HFFc6 (cell line): ENCODE results near the gene LHFPL3. TPM values are rescaled to one million over a fixed set of nuclear protein-coding genes. Genes with fewer than 3 reads are reported as not detected.
"Not testable (repeated sequence)": the region's sequence is repeated elsewhere in the genome, so short reads cannot be mapped to it uniquely, and the experiment has no call there.

Experiments used
- DNase-seq: peaks from one replicate; pipeline ENCODE4 v3.0.0-alpha.2; 2018
- H3K27ac Mint-ChIP-seq: 2 replicates; pipeline ENCODE4 v1.8.0; 2020; ENCODE audit warnings: mild to moderate bottlenecking, mixed read lengths
- H3K27me3 Mint-ChIP-seq: 2 replicates; pipeline ENCODE4 v1.8.0; 2021; ENCODE audit warnings: mild to moderate bottlenecking, moderate library complexity, mixed read lengths; ENCODE audit not compliant: insufficient read depth
- H3K36me3 Mint-ChIP-seq: 2 replicates; pipeline ENCODE4 v1.8.0; 2021; ENCODE audit warnings: low read depth, mixed read lengths
- H3K4me1 Mint-ChIP-seq: 2 replicates; pipeline ENCODE4 v1.8.0; 2020; ENCODE audit warnings: low read depth, mixed read lengths
- H3K4me3 Mint-ChIP-seq: 2 replicates; pipeline ENCODE4 v1.8.0; 2020; ENCODE audit warnings: mild to moderate bottlenecking, moderate library complexity, mixed read lengths
- H3K9me3 Mint-ChIP-seq: 2 replicates; pipeline ENCODE4 v1.8.0; 2020; ENCODE audit warnings: mild to moderate bottlenecking, mixed read lengths
- total RNA-seq, 6 experiments: library from RNA; stranded (reverse); fragmentation: NEBNext Ultra II Directional; extraction: Animal tissue kit (Norgen Biotek cat#: 25700); gene quantifications; 2 replicates in 1 of 6; 3 replicates in 5 of 6; pipeline ENCODE4 v1.2.3, GENCODE V29; 2021
- TF ChIP-seq, protein P1 (sequence below): fragments of 200-600 bp; sonication (generic); IDR thresholded peaks from 2 replicates; pipeline ENCODE4 v1.5.0; 2021; ENCODE audit warnings: antibody characterized with exemption, mild to moderate bottlenecking

LHFPL3 gene
- total RNA-seq, 6 experiments from 2014 or later = not detected

DNA sequence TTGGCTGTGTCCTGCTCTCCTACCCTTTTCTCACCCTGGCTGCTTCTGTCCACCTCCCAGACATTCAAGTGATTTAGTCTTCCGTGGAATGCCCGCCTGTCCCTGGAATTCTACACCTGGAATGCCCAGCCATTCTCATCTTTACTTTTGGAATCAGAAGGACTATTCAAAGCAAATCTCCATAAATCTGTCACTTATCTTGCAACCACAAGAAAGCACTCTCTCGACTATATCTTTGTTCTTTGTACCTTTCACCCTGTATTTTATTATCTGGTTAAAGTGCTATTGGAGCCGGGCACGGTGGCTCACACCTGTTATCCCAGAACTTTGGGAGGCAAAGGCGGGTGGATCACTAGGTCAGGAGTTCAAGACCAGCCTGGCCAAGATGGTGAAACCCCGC, 606.3 kb downstream of the LHFPL3 start:
- H3K27me3 Mint-ChIP-seq = peaks cover 4% of the 10 kb centered on the region
- H3K27ac Mint-ChIP-seq = no peak overlapping the region
- TF ChIP-seq, protein P1, sequence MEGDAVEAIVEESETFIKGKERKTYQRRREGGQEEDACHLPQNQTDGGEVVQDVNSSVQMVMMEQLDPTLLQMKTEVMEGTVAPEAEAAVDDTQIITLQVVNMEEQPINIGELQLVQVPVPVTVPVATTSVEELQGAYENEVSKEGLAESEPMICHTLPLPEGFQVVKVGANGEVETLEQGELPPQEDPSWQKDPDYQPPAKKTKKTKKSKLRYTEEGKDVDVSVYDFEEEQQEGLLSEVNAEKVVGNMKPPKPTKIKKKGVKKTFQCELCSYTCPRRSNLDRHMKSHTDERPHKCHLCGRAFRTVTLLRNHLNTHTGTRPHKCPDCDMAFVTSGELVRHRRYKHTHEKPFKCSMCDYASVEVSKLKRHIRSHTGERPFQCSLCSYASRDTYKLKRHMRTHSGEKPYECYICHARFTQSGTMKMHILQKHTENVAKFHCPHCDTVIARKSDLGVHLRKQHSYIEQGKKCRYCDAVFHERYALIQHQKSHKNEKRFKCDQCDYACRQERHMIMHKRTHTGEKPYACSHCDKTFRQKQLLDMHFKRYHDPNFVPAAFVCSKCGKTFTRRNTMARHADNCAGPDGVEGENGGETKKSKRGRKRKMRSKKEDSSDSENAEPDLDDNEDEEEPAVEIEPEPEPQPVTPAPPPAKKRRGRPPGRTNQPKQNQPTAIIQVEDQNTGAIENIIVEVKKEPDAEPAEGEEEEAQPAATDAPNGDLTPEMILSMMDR = no peak
- no peak overlapping the region for H3K4me3 Mint-ChIP-seq
- no peaks in the 10 kb centered on the region for H3K36me3 Mint-ChIP-seq
- no peaks in the 10 kb centered on the region for H3K4me1 Mint-ChIP-seq
- no peak for DNase-seq
- no peaks in the 10 kb centered on the region for H3K9me3 Mint-ChIP-seq

DNA sequence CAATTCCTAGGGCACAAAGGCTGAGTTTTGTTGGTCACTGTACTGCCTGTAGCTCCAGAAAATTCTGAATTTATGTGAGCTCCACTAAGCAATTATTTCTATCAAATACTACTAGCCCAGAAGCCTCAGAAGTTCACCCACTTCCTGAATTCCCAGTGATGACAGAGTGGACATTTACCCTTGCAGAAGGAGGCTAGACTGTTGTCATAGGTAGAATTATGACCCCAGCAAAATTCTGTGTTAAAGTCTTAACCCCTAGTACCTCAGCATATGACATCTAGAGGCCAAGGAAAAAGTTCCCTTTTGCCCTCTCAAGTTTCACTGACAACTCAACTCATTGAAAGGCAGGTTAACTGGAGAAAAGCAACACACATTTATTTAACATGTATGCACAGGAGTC, 606.9 kb downstream of the LHFPL3 start:
- TF ChIP-seq, protein P1 = no peak
- H3K9me3 Mint-ChIP-seq = no peaks in the 10 kb centered on the region
- H3K36me3 Mint-ChIP-seq = no peaks in the 10 kb centered on the region
- no peak overlapping the region for H3K4me3 Mint-ChIP-seq
- H3K4me1 Mint-ChIP-seq = no peaks in the 10 kb centered on the region
- H3K27me3 Mint-ChIP-seq = peaks cover 4% of the 10 kb centered on the region
- DNase-seq = no peak
- no peak overlapping the region for H3K27ac Mint-ChIP-seq

DNA sequence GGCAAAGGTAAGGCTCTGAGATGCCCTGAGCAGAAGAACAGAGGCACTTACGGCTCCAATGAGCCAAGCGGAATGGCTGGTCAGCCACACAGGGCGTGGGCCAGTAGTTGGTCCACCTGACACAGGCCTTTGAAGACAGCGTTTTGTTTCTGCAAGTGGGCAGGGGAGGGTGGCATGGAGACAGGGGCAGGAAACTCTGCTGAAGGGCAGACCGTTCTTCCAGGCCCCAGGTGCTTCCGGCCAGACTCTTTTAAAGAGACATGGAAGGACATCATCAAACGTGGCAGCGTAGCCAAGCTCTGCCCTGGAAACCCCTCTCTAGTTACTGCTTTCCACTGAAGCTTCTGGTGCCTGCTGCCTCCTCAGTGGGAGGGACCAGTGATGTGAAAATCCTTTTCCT, 608.1 kb downstream of the LHFPL3 start:
- no peak overlapping the region for H3K27ac Mint-ChIP-seq
- DNase-seq = no peak
- H3K4me1 Mint-ChIP-seq = peaks cover 2% of the 10 kb centered on the region; the same call in 1 of the 2 replicates
- H3K9me3 Mint-ChIP-seq = no peaks in the 10 kb centered on the region
- TF ChIP-seq, protein P1 = no peak
- H3K4me3 Mint-ChIP-seq = no peak overlapping the region
- peaks cover 8% of the 10 kb centered on the region; the same call in 1 of the 2 replicates for H3K36me3 Mint-ChIP-seq
- peaks cover 4% of the 10 kb centered on the region for H3K27me3 Mint-ChIP-seq

DNA sequence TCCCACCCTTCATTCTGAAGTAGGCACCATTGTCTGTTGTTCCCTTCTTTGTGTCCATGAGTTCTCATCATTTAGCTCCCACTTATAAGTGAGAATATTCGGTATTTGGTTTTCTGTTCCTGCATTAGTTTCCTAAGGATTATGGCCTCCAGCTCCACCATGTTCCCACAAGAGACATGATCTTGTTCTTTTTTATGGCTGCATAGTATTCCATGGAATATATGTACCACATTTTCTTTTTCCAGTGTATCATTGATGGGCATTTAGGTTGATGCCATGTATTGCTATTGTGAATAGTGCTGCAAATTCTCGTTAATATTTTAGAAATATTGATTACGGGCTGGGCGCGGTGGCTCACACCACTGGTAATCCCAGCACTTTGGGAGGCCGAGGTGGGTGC, 609.1 kb downstream of the LHFPL3 start:
- H3K27ac Mint-ChIP-seq, H3K9me3 Mint-ChIP-seq, H3K4me1 Mint-ChIP-seq, DNase-seq, H3K4me3 Mint-ChIP-seq, H3K27me3 Mint-ChIP-seq: not testable (repeated sequence)
- peaks cover 10% of the 10 kb centered on the region; the same call in 1 of the 2 replicates for H3K36me3 Mint-ChIP-seq

DNA sequence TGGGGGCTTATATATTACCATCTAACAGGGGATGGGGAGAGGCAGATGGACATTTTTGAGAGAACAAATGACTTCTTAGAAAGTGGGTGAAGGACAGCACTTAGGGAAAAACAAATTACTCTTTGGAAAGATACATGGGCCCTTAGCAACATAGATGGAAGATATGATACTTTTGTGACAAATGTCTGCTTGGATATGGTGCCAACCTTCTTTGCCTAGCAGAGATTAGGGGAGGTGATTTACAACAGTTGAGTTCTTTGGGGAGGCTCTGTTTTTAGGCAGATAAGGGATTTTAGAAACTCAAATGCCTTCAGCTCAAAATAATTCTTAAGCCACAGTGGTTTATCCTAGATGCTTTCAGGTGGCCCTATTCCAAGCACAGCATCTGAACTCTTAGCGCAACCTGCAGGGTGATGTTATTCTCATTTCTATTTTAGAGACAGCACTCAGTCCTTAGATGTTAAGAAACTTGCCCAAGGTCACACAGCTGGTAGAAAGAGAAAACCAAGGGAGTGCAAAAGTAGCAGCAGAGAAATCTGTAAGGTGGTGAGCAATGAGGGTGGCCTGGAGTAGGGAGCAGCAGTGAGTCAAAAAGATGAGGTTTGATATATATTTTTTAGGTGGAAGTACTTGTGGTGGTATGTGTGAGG, 610.5 kb downstream of the LHFPL3 start:
- TF ChIP-seq, protein P1 = no peak
- Mint-ChIP-seq H3K4me1 (peaks cover 11% of the 10 kb centered on the region), H3K27ac (no peak overlapping the region)

DNA sequence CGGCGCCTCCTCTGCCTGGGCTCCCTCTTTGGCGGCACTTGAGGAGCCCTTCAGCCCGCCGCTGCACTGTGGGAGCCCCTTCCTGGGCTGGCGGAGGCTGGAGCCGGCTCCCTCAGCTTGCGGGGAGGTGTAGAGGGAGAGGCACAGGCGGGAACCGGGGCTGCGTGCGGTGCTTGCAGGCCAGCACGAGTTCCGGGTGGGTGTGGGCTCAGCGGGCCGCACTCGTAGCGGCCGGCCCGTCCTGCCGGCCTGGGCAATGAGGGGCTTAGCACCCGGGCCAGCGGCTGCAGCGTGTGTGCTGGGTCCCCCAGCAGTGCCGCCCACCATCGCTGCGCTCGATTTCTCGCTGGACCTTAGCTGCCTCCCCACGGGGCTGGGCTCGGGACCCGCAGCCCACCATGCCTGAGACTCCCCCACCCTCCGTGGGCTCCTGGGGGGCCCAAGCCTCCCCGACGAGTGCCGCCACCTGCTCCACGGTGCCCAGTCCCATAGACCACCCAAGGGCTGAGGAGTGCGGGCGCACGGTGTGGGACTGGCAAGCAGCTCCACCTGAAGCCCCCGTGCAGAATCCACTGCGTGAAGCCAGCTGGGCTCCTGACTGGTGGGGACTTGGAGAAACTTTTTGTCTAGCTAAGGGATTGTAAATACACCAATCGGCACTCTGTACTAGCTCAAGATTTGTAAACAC, 611.8 kb downstream of the LHFPL3 start:
- no peak overlapping the region for H3K27ac Mint-ChIP-seq
- no peaks in the 10 kb centered on the region for H3K9me3 Mint-ChIP-seq
- peaks cover 10% of the 10 kb centered on the region; the same call in 1 of the 2 replicates for H3K36me3 Mint-ChIP-seq
- DNase-seq = no peak
- TF ChIP-seq, protein P1 = no peak
- H3K4me1 Mint-ChIP-seq = peaks cover 24% of the 10 kb centered on the region
- H3K27me3 Mint-ChIP-seq = peaks cover 5% of the 10 kb centered on the region
- H3K4me3 Mint-ChIP-seq = no peak overlapping the region

More for the DNA sequence above, 610.5 kb downstream of the LHFPL3 start:
- Mint-ChIP-seq H3K27me3 (peaks cover 3% of the 10 kb centered on the region), H3K36me3 (peaks cover 10% of the 10 kb centered on the region; the same call in 1 of the 2 replicates), H3K9me3 (no peaks in the 10 kb centered on the region), H3K4me3 (no peak overlapping the region)
- no peak for DNase-seq
